ENCODE data around the gene IFT25.
A peak's percentile ranks its signal among the peaks of the same experiment; 100 is the strongest.

Gene IFT25

DNA sequence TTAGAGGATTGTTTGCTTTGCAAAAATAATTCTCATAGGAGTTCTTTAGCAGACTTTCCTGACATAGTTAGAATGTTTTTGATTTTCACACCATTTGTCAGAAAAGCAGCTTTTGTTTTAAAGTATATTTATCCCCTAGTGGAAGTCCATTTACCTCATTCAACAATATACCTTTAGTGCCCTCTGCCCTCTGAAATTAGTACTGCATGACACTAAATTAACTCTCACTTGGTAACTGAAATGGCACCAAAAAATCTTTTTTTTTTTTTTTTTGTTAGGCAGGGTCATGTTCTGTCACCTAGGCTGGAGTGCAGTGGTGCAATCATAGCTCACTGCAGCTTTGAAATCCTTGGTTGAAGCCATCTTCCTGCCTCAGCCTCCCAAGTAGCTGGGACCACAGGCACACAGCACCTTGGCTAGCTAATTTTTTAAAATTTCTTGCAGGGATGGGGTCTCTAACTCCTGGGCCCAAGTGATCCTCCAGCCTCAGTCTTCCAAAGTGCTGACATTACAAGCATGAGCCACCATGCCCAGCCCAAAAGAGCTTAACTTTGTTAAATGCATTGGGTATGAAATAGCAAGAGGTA is 14.3 kb upstream of the IFT25 start:
- FAIRE-seq (peak; percentile 59), DNase-seq (ENCODE audit: extremely low spot score, insufficient read length, low read depth) (peak; percentile 25)

DNA sequence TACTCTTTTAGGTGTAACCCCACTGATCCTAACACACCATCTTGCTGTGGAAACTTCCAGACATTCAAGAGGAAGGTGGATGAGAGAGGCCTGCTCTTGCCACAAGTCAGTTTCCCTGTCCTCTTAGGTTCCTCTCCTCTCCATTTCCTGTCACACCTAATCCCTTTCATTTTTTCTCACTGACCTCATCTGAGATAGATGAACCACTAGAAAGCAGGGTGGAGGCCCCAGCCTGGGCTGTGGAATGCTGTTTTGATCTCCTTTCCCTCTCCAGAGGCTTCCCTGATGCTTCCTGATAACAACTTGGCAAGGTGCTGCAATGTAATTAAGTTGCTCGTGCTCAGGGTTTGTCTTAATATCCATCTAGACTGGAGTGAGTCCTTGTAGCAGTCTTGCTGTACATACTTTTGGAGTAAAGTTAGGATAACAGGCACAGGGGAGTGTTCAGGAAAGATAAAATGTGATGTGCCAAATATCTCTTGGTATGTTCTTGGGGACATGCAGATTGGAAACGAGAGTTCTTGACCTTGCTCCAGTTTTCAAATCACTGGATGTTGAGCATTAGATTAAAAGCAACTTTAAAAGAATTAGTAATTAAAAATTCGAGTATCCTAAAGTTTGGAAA is 11.8 kb upstream of the IFT25 start:
- FAIRE-seq (no peak), DNase-seq (ENCODE audit: extremely low spot score, insufficient read length, low read depth) (no peak)

DNA sequence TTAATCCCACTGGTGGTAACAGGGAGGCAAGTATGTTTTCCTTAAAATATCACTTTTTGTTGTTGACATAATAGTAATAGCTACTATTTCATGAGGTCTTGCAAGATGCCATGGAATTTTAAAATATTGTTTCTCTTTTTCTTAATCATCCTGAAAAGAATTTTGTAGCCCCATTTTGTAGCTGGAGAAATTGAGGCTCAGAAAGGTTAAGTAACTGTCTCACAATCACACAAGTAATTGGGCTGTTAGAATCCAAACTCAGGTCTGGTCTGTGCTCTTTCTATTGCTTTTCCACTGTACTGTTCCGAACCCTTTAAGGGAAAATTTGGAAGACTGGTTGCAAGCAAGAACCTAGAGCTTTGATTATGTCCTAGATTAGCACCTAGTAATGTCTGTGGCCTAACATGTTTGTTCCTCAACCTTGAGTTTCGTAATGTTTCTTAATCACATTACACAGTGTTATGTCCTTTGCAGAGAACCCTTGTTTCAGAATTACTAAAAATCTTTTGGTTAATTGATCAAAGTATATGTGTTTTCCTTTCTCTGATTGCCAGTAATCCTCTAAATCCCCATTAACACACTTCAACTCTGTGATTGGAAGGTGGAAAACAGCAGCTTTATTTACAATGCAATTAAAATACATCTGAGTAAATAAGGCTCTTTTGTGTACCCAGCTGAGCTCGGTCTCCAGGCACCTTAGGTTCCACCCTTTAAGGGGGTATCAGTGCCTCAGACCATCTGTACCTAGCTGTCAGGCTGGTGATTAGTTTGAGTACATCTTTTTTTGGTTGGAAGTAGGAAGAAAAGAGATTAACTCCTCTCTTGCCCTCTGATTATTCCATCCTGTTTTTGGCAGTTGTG is 11.0 kb upstream of the IFT25 start:
- FAIRE-seq (no peak), DNase-seq (ENCODE audit: extremely low spot score, insufficient read length, low read depth) (no peak)

DNA sequence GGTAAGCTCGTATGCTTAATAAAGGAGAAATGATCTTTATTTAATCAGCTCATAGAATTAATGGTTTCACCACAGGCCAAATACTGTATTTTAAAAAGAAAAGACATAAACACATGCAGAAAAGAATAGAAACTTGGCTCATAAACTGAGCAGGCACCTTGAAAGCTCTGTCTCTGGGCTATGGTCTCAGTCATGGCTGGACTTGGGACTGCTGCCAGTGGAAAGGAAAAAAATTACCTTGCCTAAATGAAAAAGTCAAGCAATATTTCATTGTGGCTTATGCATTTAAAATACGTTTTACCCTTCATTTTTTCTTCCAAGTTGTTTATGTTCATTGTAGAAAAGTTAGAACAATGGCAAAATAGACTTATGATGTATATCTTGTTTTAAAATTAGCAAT is 8.6 kb upstream of the IFT25 start:
- no peak for FAIRE-seq
- DNase-seq (ENCODE audit: extremely low spot score, insufficient read length, low read depth) = no peak

DNA sequence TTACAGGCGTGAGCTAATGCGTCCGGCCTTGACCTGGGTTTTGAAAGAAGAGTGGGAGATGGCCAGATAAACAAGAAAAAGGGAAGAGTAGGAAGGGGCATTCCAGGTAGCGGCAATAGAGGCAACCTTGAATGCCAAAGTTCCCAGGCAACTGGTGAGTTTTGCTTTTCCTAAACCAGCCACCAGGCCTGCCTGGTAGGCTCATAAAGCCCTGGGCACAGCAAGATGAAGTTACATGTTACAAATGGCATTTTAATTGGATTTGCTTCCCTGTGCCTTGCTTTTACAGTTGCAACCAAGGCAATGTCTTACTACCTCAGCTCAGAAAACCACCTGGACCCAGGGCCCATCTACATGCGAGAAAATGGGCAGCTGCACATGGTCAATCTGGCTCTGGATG is 6.2 kb upstream of the IFT25 start:
- DNase-seq (ENCODE audit: extremely low spot score, insufficient read length, low read depth) = no peak
- FAIRE-seq = no peak

DNA sequence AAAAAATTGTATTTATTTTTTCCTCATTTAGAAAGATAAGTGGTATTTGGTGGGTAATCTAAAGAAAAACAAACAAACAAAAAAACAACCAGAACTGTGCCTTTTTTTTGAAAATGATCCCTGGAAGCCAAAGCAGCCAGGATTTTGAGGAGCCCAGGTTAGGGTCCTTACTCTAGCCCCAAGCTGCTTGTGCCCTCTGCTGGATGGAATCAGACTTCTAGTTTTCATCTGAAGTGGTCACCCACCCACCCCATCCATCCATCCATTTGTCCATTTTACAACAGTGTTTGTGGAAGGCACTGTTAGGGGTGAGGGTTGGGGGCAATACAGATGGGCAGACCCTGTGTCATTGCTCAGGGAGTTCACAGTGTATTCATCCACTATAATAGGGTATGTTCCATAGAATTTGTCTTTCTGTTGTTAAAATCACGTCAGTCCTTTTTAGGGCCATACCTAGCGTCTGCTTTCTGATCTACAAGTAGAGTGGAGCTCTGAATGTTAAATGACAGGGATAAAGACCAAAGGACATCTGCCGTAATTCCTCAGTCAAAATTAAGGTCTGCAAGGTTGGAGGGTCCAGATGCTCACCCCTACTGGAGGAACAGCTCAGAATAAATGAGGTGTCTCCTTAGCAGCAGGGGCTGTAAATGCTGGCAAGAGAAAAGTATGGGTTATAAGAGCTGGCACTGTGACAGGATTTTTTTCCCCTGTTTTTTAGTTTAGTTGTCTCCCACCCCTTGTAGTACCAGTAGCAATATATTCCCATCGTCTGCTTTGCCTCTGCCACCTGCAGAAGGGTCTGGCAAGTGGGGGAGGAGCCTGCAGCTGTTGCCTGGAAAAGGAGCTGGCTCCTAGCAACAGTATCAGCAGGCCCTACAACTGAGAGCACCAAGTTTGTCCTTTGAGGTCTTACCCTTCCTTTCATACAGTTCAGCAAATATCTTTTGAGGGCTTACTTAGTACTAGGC is 3.8 kb upstream of the IFT25 start:
- no peak for DNase-seq (ENCODE audit: extremely low spot score, insufficient read length, low read depth)
- FAIRE-seq = no peak

DNA sequence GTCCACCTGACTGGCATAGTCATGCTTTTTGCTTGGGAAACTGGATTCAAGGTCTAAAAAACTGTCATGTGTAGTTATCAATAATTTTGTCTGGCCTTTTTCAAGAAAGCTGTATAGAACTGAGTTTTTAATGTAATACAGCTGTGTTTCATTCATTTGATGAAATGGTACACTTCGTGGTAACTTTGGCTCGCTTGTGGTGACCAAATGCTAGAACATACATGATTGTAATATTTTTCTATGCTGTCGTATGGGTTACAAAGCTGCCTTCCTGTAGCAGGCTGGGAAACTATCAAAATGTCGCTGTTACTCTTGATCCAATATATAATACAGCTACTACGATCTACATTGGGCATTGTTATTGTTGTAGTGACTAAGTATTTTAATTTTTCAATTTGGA is 2.8 kb upstream of the IFT25 start:
- FAIRE-seq = no peak
- no peak for DNase-seq (ENCODE audit: extremely low spot score, insufficient read length, low read depth)

DNA sequence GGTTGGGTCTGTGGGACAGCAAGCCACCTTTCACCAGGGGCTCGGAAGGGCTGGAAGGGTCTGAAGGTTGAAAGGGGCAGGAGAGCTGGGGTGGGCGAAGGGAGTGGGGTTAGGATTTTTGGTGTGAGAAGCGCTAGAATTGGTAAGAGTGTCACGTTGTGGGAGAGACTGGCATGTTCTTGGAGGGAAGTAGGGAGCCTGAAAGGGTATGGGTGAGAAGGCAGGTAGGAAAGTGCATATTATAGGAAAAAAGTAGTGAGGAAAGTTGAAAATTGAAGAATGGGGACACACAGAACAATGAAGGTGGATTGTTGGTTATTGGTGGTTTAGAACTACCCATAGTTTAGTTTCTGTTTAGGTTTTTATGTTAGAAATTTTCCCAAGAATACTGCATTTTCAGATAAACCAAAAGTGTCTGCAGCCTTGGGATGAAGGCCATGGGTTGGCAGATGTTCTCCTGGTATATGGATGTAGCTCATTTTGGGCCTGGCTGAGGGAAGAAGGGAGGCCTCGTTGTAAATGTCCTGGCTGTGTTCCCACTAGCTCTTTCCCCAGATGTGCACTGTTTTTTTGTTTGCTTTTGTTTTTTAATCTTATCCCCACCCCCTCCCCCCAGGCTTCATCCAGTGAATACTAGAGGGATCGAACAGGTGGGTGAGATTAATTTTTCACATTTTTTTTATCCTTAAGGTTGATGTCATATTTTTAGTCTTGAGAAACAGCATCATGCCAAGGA is 1.8 kb upstream of the IFT25 start:
- no peak for FAIRE-seq
- no peak for DNase-seq (ENCODE audit: extremely low spot score, insufficient read length, low read depth)

DNA sequence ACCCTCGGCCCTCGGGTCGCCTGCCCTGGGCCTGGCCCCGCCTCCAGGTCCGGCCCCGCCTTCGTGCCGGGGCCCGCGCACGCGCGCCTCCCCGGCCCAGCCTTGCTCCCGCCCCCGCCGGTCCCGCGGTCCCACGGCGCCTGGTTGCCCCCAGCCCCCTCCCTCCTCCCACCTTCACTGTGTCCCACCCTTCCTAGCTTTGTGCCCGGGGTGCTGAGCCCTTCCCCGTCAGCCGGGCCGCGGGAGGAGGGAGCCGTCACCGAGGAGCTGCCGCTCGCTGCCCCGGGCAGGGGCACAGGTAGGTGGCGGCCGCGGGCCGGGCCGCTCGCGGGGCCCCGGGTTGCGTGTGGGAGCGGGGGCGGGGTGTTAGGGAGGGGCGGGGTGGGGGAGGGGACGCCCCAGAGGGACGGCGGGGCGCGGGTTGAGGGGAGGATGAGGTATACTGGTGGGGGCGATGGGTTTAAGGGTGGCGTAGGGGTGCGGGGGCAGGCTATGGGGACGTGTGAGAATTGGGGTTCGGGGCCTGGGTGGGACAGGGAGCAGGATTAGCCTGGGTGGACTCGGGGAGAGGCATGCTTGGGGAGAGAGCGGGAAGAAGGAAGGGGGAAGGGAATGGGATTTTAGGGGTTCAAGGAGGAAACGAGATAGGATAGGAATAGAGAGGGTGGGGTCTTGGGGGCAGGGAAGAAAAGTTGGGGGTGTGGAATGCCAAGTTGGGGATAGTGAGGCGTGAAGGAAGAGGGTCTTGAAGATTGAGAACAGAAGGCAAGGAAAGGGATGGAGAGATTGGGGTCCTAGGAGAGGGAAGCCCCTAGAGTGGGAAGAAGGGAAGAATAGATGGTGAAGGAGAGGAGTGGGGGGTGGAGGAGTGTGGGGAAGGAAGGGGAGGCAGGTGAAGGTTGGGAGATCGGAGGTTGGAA is 1.0 kb upstream of the IFT25 start, which contains the start of gene LRRC42:
TSS of gene LRRC42 (plus strand) at position 99 of the 920 bp plus-strand sequence. CDS start 5,650 bp downstream, outside the sequence.
- FAIRE-seq = no peak
- peak; percentile 90 for DNase-seq (ENCODE audit: extremely low spot score, insufficient read length, low read depth)

DNA sequence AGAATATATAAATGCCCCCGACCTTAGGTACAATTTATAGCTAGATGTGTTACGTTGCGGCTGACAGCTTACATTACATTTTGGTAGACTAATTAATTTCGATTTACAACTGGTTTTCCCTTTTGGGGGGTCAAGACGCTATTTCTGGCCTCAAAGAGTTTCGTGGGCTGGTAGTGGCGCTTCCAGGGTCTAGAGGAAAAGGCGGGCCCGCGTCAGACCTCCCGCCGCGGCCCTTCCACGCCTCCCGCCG is 391 bp downstream of the IFT25 start:
- DNase-seq (ENCODE audit: extremely low spot score, insufficient read length, low read depth) (no peak), FAIRE-seq (no peak)

DNA sequence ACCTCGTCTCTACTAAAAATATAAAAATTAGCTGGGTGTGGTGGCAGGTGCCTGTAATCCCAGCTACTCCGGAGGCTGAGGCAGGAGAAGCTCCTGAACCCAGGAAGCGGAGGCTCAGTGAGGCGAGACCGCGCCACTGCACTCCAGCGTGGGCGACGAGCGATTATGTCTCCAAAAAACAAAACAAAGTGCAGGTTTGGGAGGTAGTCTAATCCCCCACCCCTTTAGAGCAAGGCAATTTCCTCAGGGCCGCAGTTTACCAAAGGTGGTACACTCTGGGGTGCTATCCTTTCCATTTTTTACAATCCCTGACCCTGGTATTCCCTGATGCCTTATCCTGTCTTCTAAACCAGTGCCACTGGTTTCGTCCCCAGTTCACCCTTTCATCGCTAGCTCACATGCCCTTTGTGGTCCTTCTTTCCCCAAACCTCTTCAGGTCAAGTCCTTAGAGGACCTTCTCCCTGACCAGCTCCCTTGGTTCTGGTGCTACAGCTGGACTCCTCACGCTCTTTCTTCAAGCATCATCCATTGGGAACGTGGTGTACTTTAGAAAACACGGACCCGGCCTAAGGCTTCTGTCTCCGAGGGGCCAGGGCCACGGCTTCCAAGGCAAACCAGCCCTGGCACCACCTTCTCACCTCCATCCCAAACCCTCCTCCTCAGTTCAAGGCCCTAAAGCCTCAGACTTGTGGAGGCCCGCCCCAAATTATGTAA is 873 bp downstream of the IFT25 start:
- FAIRE-seq (peak; percentile 33), DNase-seq (ENCODE audit: extremely low spot score, insufficient read length, low read depth) (no peak)

DNA sequence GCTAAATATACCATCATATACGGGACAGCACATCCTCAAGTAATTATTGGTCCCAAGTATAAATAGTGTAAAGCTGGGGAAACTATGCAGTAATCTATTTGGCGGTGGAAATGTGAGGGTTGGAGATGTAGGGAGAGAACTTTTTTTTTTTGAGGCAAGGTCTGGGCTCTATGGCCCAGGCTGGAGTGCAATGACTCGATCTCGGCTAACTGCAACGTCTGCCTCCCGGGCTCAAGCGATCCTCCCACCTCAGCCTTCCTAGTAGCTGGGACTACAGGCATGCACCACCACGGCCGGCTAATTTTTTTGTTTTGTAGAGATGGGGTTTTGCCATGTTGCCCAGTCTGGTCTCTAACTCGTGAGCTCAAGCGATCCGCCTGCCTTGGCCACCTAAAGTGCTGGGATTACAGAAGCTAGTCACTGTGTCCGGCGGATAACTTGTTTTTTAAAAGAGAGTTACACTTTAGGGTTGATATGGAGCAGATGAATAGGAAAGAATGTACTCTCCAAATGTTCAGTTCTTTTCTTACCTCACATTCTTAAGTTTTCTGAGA is 1.9 kb downstream of the IFT25 start:
- no peak for DNase-seq (ENCODE audit: extremely low spot score, insufficient read length, low read depth)
- no peak for FAIRE-seq

DNA sequence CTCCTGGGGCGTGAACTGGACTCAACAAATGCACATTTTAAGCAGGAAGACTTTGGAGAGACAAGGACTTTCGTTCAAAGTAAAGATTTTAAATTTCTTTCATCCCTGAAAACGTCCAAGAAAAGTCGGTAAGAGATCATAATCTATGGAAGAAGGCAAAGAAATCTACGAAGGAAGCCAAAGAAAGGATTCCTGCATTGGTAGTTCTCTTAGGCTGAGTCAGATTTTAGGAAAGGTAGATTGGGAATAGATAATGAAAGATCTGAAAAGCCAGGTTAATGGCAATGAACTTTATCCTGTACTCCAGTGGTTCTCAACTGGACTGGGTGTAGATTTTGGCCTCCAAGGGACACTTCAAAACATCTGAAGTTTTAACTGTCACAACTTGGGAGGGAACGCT is 2.4 kb downstream of the IFT25 start:
- FAIRE-seq = no peak

DNA sequence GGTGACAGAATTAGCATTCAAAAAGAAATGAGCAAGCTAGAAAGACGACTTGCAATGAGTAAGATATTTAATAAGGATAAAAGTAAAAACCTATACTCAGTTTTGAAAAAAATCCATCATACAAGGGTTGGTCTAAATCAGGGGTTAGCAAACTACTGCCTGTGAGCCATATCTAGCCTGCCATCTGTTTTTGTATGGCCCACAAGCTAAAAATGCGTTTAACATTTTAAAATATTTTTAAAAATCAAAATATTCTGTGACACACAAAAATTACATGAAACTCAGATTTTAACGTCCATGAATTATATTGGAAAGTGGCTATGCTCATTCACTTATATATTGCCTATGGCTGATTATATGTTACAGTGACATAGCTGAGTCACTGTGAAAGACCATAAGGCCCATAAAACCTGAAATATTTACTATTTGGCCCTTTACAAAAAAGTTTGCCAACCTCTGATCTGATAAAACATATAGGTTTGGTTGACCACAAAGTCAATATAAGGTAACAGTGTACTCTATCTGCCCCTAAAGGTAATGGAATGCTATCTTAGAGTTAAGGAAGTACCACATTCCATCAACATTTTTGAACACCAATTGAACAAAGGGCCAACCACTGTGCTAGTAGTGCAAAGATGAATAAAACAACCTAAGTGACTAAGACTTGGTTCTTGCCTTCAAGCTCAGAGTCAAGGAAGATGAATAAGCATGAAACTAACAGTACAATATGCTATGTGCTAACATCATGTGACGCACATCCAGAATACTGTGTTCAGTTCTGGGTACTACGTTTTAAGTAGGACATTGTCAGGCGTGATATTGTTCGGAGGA is 3.2 kb downstream of the IFT25 start:
- DNase-seq (ENCODE audit: extremely low spot score, insufficient read length, low read depth) (no peak), FAIRE-seq (no peak)

More for the DNA sequence above, 2.4 kb downstream of the IFT25 start:
- DNase-seq (ENCODE audit: extremely low spot score, insufficient read length, low read depth) = no peak

DNA sequence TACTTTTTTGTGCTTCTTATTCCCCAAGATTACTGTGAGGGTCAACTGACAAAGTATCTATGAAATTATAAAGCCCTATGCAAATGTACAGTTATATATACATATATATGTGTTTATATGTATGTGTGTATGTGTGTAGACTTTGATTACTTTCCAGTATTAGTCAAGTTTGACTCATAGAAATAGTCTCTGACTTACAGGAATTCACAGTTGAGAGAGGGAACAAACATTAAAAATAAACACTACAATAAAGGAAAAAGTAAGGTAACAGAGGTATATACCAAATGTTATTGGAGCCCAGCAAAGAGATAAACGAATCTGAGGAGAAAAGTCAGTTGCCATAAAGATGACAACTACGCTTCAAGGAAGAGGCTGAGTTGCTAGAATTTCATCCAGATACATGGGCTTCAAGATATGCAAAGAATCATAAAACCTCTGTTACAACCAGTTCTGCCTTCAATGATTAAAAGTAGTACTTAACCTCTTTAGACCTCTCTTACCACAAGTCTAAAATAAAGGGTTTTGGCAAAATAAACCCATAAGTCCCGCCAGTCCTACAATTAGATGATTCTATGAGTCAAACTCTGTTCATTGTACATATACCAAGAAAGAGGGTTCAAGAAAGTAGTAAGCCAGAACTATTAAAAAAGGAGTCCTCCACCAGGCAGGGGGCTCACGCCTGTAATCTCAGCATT is 7.2 kb downstream of the IFT25 start:
- no peak for DNase-seq (ENCODE audit: extremely low spot score, insufficient read length, low read depth)
- FAIRE-seq = no peak

DNA sequence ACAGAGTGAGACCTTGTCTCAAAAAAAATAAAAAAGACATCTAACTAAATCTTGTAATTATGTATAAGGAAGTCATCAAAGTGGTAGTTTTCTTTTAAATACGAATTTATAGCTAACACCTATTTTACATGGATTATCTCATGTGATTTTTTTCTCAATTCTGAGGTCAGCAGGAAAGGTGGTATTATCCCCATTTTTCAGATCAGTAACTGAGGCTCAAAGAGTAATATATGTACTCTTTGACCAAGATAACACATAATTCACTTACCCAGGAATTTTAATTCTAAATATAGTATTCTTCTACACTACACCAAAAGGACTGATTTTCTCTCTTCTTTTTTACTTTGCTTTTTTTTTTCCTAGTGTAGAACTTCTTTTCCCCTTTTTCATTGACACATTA is 9.1 kb downstream of the IFT25 start:
- DNase-seq (ENCODE audit: extremely low spot score, insufficient read length, low read depth) = no peak
- no peak for FAIRE-seq
